HG03558 (cell line): Measurements from ENCODE around the gene PDXP.
"Not testable (repeated sequence)": the region's sequence is repeated elsewhere in the genome, so short reads cannot be mapped to it uniquely, and the experiment has no call there.

Source experiments
- ATAC-seq: cut with Tn5 transposase; IDR thresholded peaks from one replicate; pipeline ENCODE4 v1.9.1; 2021; ENCODE audit warnings: moderate number of reproducible peaks; ENCODE audit not compliant: unreplicated experiment; ENCODE audit errors: extremely low read depth

Gene PDXP

GRCh38 chr22:37692627-37693285 lies 34.2 kb downstream of the PDXP start:
- no peak for ATAC-seq

- ATAC-seq: not testable (repeated sequence)
Observed at GRCh38 chr22:37694131-37694530, 35.6 kb downstream of the PDXP start.

- ATAC-seq: not testable (repeated sequence)
Observed at GRCh38 chr22:37696260-37696656, 37.7 kb downstream of the PDXP start.

- peak; percentile 73 for ATAC-seq
Observed at GRCh38 chr22:37696657-37697537, 38.4 kb downstream of the PDXP start, which contains the start of gene TRIOBP. TSS of gene TRIOBP (plus strand) at chr22:37697048. CDS start at chr22:37701366, 4,318 bp downstream.

GRCh38 chr22:37697538-37697835 lies 39.0 kb downstream of the PDXP start:
- no peak for ATAC-seq

GRCh38 chr22:37701141-37701786 lies 42.7 kb downstream of the PDXP start:
- no peak for ATAC-seq

GRCh38 chr22:37703906-37704305 lies 45.4 kb downstream of the PDXP start:
- no peak for ATAC-seq

GRCh38 chr22:37704645-37705044 lies 46.1 kb downstream of the PDXP start:
- no peak for ATAC-seq

GRCh38 chr22:37705205-37705604 lies 46.7 kb downstream of the PDXP start:
- ATAC-seq: no peak

GRCh38 chr22:37708580-37709444 lies 50.3 kb downstream of the PDXP start:
- ATAC-seq: no peak

- ATAC-seq: no peak
Observed at GRCh38 chr22:37709445-37709765, 50.9 kb downstream of the PDXP start.

- ATAC-seq: no peak
Observed at GRCh38 chr22:37710675-37711074, 52.2 kb downstream of the PDXP start.

GRCh38 chr22:37711490-37711889 lies 53.0 kb downstream of the PDXP start:
- no peak for ATAC-seq

GRCh38 chr22:37713761-37714160 lies 55.2 kb downstream of the PDXP start:
- ATAC-seq: no peak

GRCh38 chr22:37714634-37715033 lies 56.1 kb downstream of the PDXP start:
- no peak for ATAC-seq

GRCh38 chr22:37715760-37716159 lies 57.2 kb downstream of the PDXP start:
- no peak for ATAC-seq
